Heart right ventricle (tissue), 16 donors: Measurements from ENCODE around the gene C5orf47. TPM values are rescaled to one million over a fixed set of nuclear protein-coding genes. Genes with fewer than 3 reads are reported as not detected.
A peak's percentile ranks its signal among the peaks of the same experiment; 100 is the strongest.

ENCODE experiments used
- ATAC-seq, 8 donors: fragments of 200-7000 bp; cut with Tn5 transposase; one replicate each; pipeline ENCODE4 v1.9.1; 2020; ENCODE audit warnings: mild to moderate bottlenecking in 8 of 8, moderate library complexity in 8 of 8, moderate number of reproducible peaks in 1 of 8
- DNase-seq, 2 donors: peaks; one replicate each; pipeline ENCODE4 v3.0.0-alpha.2; 2020
- H3K27ac ChIP-seq, 10 donors: fragments of 200-600 bp; sonication (generic) in 2 of 10; one replicate each; pipeline versions ENCODE4 v1.5.0 to v1.8.0; 2020 to 2022; ENCODE audit warnings: mild to moderate bottlenecking in 3 of 10
- H3K27me3 ChIP-seq, 7 donors: fragments of 200-600 bp; one replicate each; pipeline ENCODE4 v1.8.0; 2021 to 2022; ENCODE audit warnings: mild to moderate bottlenecking in 2 of 7
- H3K36me3 ChIP-seq, 9 donors: fragments of 200-600 bp; sonication (generic) in 1 of 9; one replicate each; pipeline versions ENCODE4 v1.5.0 to v1.8.0; 2020 to 2022; ENCODE audit warnings: mild to moderate bottlenecking in 2 of 9
- H3K4me1 ChIP-seq, 9 donors: fragments of 200-600 bp; sonication (generic) in 1 of 9; one replicate each; pipeline versions ENCODE4 v1.5.0 to v1.8.0; 2020 to 2022; ENCODE audit warnings: mild to moderate bottlenecking in 4 of 9
- H3K4me3 ChIP-seq, 10 donors: fragments of 200-600 bp; sonication (generic) in 2 of 10; one replicate each; pipeline versions ENCODE4 v1.5.0 to v1.8.0; 2020 to 2022; ENCODE audit warnings: mild to moderate bottlenecking in 7 of 10, moderate library complexity in 2 of 10
- H3K9me3 ChIP-seq, 11 donors: fragments of 200-600 bp in 10 of 11; sonication (generic) in 2 of 11; one replicate each; pipeline versions ENCODE4 v1.5.0 to v1.8.0; 2013 to 2022; ENCODE audit warnings: mild to moderate bottlenecking in 2 of 11, control low read depth in 1 of 11, moderate library complexity in 1 of 11
- CTCF ChIP-seq, 9 donors: fragments of 200-600 bp; sonication (generic) in 2 of 9; IDR thresholded peaks; one replicate each; pipeline versions ENCODE4 v1.5.0 to v1.8.0; 2021 to 2022; ENCODE audit warnings: antibody characterized with exemption in 9 of 9, mild to moderate bottlenecking in 5 of 9, moderate library complexity in 1 of 9
- WGBS, 2 donors: extraction: QIAGEN DNeasy Blood & Tissue Kit; methylation state at CpG; one replicate each; pipeline ENCODE4 v1.1.7; 2013; ENCODE audit warnings: inconsistent platforms in 1 of 2; 5-methylcytosine and 5-hydroxymethylcytosine counted together
- intact Hi-C, 10 donors: fragments of 100-400 bp; cut with DNase I; formaldehyde crosslinking; loops; one replicate each; pipeline versions ENCODE4 v1.11.1 to v1.14.2; 2022
- polyA plus RNA-seq, 2 donors: library from polyadenylated mRNA; stranded (reverse); fragments of 200-250 nt; gene quantifications; one replicate each; pipeline ENCODE4 v1.2.3, GENCODE V29; 2013
- total RNA-seq, 10 donors: library from RNA; stranded (reverse); fragmentation: NEBNext Ultra II Directional in 3 of 10; extraction: Animal tissue kit (Norgen Biotek cat#: 25700) in 3 of 10; gene quantifications; one replicate each; pipeline versions ENCODE4 v1.2.1 to v1.2.4, GENCODE V29; 2021 to 2023
- donor health status: Arrhythmogenic right ventricular cardiomyopathy.
- donor health status: ischemic (EF 13 %, LVEDD 7.1; RV severe dilation, severe dysfunction).
- donor health status: healthy with polysubstance abuse.
- donor health status: DM: no; HTN: yes; CAD: no.
- donor health status: DM: no; HTN: no; CAD: no.
- donor health status: ischemic (EF 25% LVEDD 6.9; RV normal size, moderate dysfunction).
- donor health status: ischemic (EF 25% LVEDD 5.7; RV mildly dilated, moderate dysfunction).
- donor health status: healthy.
- donor health status: DM: yes; HTN: yes; CAD: no.
- donor health status: Ischemic cardiomyopathy.
- donor health status: ischemic (EF 35%, LVEDD 5.7; RV mildly dilated, moderate dysfunction).
- donor health status: nonischemic (EF 11% LVEDD 7.7; RV severe dilation, severe dysfunction).
- donor health status: DM: yes; HTN: yes; CAD: no.
- donor health status: PGD.
- donor health status: ischemic (EF 29% LVEDD 5.4; RV normal size, mild dysfunction).
- donor health status: nonischemic (EF 23%, LVEDD 6.1; RV moderate dilation, normal function).

The C5orf47 gene
- total and polyA plus RNA-seq, 12 donors: 0.09 to 0.31 (median 0.21) TPM; not detected in 5

- no peak for DNase-seq
- peaks cover 0 to 31% (median 13%) of the 10 kb centered on the region in 9 donors for H3K4me1 ChIP-seq
- peak in 1 of 8 donors; percentile 13 for ATAC-seq
- H3K9me3 ChIP-seq: no peaks in the 10 kb centered on the region
- H3K27me3 ChIP-seq: no peaks in the 10 kb centered on the region
- WGBS, 2 donors: 87 to 92% methylated on average over 1 of the region's 1 CpG
- intact Hi-C loops: loop anchor here in 2 of 10 donors (5.0 to 10.0 kb wide), 3 partner anchors 37 to 200 kb away; no protein-coding TSS in a partner anchor
- peaks cover 0 to 23% (median 0%) of the 10 kb centered on the region in 9 donors for H3K36me3 ChIP-seq
- H3K4me3 ChIP-seq: no peak overlapping the region
- no peak for TF ChIP-seq CTCF (IDR thresholded peaks at IDR 0.05)
- H3K27ac ChIP-seq: no peak overlapping the region
These were observed 24.5 kb upstream of the C5orf47 start for GRCh38 chr5:173964506-173964905.

GRCh38 chr5:173967241-173967640, 21.7 kb upstream of the C5orf47 start:
- Histone ChIP-seq H3K4me3 (no peak overlapping the region), H3K27ac (no peak overlapping the region), H3K9me3 (no peaks in the 10 kb centered on the region), H3K4me1 (peaks cover 0 to 28% (median 11%) of the 10 kb centered on the region in 9 donors), H3K27me3 (no peaks in the 10 kb centered on the region), H3K36me3 (no peaks in the 10 kb centered on the region)
- WGBS, 2 donors: 57 to 70% methylated on average over 4 of the region's 4 CpGs
- no peak for TF ChIP-seq CTCF (IDR thresholded peaks at IDR 0.05)
- DNase-seq: no peak
- ATAC-seq: no peak
- intact Hi-C loops: loop anchor here in 2 of 10 donors (10.0 kb wide), 2 partner anchors 72 to 202 kb away; no protein-coding TSS in a partner anchor

- no peak for TF ChIP-seq CTCF (IDR thresholded peaks at IDR 0.05)
- no peak overlapping the region for H3K4me3 ChIP-seq
- ATAC-seq (no peak), DNase-seq (no peak)
- peaks cover 0 to 26% (median 9%) of the 10 kb centered on the region in 9 donors for H3K4me1 ChIP-seq
- no peaks in the 10 kb centered on the region for H3K27me3 ChIP-seq
- intact Hi-C loops: loop anchor here in 2 of 10 donors (10.0 kb wide), 2 partner anchors 73 to 203 kb away; no protein-coding TSS in a partner anchor
- no peaks in the 10 kb centered on the region for H3K36me3 ChIP-seq
- 61 to 67% methylated on average over 9 of the region's 9 CpGs for WGBS, 2 donors
- H3K9me3 ChIP-seq: no peaks in the 10 kb centered on the region
- H3K27ac ChIP-seq: no peak overlapping the region
These were observed 20.7 kb upstream of the C5orf47 start for GRCh38 chr5:173968154-173968797.

- TF ChIP-seq CTCF (IDR thresholded peaks at IDR 0.05): no peak
- no peak for ATAC-seq
- Histone ChIP-seq H3K27me3 (peaks cover 0 to 6% (median 0%) of the 10 kb centered on the region in 7 donors), H3K36me3 (no peaks in the 10 kb centered on the region), H3K4me1 (peaks cover 0 to 21% (median 10%) of the 10 kb centered on the region in 9 donors), H3K27ac (no peak overlapping the region), H3K9me3 (no peaks in the 10 kb centered on the region), H3K4me3 (no peak overlapping the region)
- DNase-seq: no peak
- 77 to 80% methylated on average over 12 of the region's 12 CpGs for WGBS, 2 donors
- intact Hi-C loops: loop anchor here in 9 of 10 donors (5.0 to 10.0 kb wide), 11 partner anchors 62 to 675 kb away; partner anchors contain the start of gene CPEB4 (in 2 of the 9)
These were observed 19.6 kb upstream of the C5orf47 start for GRCh38 chr5:173969167-173970049.
